ENCODE measurements around the gene MTR.

GRCh38 chr1:236765831-236766230 is 29.3 kb upstream of the MTR start:
- TF ChIP-seq CEBPB (IDR thresholded peaks at IDR 0.05) (no peak), CREB1 (IDR thresholded peaks at IDR 0.05; ENCODE audit: low read depth) (no peak), TAF1 (IDR thresholded peaks at IDR 0.05; ENCODE audit: low read depth) (no peak), YY1 (IDR thresholded peaks at IDR 0.05; ENCODE audit: low read depth) (no peak), EP300 (IDR thresholded peaks at IDR 0.05; ENCODE audit: borderline replicate concordance) (no peak), FOXM1 (IDR thresholded peaks at IDR 0.05; ENCODE audit: borderline replicate concordance, low read depth) (no peak), TCF12 (IDR thresholded peaks at IDR 0.05; ENCODE audit: low read depth) (no peak), EGR1 (IDR thresholded peaks at IDR 0.05) (no peak), NFIC (IDR thresholded peaks at IDR 0.05) (no peak)
- TF ChIP-seq, protein P1, sequence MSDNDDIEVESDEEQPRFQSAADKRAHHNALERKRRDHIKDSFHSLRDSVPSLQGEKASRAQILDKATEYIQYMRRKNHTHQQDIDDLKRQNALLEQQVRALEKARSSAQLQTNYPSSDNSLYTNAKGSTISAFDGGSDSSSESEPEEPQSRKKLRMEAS (IDR thresholded peaks at IDR 0.05), result no peak
- TF ChIP-seq, protein P2, sequence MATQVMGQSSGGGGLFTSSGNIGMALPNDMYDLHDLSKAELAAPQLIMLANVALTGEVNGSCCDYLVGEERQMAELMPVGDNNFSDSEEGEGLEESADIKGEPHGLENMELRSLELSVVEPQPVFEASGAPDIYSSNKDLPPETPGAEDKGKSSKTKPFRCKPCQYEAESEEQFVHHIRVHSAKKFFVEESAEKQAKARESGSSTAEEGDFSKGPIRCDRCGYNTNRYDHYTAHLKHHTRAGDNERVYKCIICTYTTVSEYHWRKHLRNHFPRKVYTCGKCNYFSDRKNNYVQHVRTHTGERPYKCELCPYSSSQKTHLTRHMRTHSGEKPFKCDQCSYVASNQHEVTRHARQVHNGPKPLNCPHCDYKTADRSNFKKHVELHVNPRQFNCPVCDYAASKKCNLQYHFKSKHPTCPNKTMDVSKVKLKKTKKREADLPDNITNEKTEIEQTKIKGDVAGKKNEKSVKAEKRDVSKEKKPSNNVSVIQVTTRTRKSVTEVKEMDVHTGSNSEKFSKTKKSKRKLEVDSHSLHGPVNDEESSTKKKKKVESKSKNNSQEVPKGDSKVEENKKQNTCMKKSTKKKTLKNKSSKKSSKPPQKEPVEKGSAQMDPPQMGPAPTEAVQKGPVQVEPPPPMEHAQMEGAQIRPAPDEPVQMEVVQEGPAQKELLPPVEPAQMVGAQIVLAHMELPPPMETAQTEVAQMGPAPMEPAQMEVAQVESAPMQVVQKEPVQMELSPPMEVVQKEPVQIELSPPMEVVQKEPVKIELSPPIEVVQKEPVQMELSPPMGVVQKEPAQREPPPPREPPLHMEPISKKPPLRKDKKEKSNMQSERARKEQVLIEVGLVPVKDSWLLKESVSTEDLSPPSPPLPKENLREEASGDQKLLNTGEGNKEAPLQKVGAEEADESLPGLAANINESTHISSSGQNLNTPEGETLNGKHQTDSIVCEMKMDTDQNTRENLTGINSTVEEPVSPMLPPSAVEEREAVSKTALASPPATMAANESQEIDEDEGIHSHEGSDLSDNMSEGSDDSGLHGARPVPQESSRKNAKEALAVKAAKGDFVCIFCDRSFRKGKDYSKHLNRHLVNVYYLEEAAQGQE (IDR thresholded peaks at IDR 0.05; ENCODE audit: low read depth), result no peak
